HG03571 (cell line): ENCODE data around the gene IDH2.

Experiments used
- ATAC-seq: cut with Tn5 transposase; IDR thresholded peaks from one replicate; pipeline ENCODE4 v1.9.1; 2021; ENCODE audit not compliant: unreplicated experiment

Gene IDH2

DNA sequence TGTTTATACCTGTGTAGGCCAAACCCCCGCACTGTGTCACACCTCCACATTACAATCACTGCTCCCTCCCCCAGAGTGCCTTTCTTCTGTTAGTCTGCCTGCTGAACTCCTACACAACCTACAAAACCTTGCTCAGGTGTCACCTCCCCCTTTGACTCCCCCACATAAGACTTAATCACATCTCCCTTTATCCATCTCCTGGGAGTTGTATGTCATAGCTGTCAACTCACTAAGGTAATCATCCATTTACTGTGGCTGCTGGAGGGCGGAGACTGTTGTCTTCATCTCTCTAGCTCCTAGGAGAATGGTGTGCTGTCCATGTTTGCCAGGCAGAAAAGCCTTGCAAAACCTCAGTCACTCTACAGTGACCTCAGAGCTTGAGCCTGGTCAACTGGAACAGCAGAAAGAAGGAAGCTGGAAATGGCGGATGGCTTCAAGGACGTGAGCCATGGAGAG, 57.3 kb downstream of the IDH2 start:
- ATAC-seq, result no peak

DNA sequence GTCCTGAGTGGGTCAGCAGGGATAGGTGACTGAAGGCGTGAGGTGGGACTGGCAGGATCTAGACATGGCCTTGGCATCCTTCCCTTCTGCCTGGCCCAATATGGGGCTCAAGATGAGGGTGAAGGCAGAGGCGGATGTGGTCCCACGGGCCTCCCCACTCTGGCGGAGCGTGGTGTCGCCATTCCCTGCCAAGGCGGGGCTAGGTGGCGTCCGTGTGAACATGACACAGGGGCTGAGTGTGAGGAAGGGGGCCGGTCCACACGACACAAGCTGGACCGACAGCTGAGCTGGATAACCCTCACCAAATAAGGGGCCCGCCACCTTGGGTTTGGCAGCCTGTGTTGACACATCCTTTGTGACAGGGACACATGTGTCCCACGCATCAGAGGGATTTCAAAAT, 58.1 kb downstream of the IDH2 start:
- ATAC-seq, result no peak

DNA sequence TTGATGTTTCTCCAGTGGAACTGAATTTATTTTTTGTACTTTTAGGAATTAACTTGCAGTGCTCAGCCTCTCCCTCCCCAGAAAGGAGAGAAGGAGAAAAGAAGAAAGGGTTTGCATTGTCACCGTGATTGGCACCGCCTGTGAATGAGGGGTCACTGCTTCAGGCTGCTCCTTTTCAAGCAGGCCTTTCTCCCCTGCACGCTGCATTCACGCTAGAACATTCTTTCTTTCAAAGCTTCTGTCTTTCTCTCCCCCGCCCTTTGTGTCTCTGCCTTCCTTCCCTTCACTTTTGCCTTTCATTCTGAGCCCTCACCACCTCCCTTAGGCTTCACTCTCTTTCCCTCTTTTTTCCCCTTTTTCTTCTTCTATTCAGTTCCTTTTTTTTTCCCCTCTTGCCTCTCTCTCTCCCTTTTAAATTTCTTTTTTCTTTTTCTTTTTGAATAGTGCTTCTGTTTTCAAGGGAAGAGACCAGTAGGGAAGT, 58.7 kb downstream of the IDH2 start:
- no peak for ATAC-seq

- ATAC-seq, result no peak
These were observed 59.3 kb downstream of the IDH2 start for GRCh38 chr15:90042766-90043529.

DNA sequence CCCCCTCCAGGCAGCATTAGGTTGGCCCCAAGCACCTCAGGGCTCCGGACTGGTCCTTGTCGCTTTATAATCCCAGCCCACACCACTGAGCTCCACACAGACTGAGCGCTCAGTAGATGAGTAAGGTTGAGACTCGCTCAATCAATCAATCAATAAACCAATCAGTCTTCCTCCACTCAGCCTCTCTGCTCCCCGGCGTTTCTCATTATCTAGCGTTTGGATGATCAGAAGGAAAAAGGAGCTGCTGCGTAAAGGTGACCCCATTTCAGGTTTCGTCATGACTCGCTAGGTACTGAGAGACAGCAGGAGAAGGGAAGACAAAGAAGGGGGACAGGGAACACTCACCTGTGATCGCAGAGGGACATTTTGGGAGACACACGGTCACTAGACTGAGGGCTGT, 59.9 kb downstream of the IDH2 start:
- ATAC-seq, result no peak

DNA sequence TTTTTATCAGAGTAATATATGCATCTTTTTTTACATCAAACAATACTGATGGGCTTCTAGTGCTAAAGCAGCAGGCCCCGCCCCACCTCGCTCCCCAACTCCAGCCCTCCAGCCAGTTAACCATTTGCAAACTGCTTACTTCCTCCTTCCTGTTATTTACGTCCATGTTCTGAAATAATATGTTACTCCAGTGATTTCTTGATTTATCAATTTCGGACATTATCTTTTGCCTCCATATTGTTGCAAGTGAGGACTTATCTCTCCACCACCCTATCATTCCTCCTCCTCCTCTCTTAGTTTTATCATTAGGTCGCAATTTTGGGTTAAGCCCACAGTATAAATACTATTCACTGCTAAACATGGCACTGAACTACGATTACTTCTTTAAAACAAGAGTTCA, 61.6 kb downstream of the IDH2 start:
- no peak for ATAC-seq

GRCh38 chr15:90039996-90040395, 62.3 kb downstream of the IDH2 start:
- no peak for ATAC-seq

DNA sequence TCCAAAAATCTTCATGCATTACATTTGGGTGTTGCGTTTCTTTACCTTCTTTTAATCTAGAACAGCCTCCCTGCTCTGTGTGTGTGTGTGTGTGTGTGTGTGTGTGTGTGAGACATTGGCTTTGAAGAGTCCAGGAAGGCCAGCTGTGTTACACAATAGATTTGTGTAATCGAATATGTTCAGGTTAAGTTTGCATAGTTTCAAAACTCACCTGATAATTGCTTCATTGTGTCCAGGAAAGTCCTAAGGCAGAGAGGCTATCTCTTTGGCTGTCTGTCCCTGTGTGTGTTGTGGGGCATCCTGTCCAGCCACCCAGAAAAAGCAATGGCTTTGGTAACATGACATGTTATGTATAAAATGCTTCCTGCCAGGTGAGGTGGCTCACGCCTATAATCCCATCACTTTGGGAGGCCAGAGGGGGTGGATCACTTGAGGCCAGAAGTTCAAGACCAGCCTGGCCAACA, 63.6 kb downstream of the IDH2 start:
- no peak for ATAC-seq

DNA sequence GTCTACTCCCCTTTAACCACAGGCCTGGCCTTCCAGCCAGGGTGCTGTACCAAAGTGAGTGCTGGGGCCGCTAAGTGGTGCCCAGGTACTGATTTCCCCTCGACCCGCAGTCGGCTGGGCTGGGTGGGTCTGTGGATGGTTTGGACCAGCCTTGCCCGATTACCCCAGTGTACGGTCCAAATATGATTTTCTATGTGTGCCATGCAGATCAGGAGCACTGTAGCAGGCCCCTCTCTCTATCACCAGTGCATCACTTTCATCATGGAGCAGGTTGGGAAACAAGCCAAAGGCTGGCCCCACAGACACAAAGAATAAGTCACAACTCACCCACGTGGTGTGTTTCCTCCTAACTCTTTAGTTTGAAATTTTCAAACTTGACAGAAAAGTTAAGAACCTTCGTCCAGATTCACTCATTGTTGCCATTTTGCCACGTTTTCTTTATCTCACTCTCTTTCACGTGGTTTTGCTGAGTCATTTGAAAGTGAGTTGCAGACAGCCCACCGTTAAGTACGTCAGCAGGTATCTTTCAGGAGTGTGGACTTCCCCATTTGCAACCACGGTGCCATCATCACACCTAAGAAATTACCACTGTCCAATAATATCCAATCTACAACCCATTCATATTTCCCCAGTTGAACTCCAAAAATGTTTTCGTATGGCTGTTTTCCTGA, 64.2 kb downstream of the IDH2 start:
- ATAC-seq, result peak; percentile 49

DNA sequence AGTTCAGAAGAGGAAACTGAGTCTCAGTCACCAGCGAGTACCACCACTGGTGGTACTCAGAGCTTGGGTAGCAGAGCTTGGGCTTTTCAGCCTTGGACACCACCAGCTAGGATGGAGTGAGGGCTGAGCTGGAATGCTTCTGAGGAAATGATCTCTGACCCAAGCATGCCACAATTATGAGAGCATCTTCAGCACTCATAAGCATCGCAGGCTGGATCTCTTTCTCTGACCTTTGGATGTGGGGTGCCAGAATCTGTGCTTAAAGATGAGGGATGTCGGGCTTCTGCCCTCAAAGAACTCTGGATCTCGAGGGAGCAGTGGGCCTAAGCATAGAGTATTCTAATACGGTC, 64.8 kb downstream of the IDH2 start:
- no peak for ATAC-seq

GRCh38 chr15:90036806-90037510, 65.3 kb downstream of the IDH2 start:
- ATAC-seq, result no peak

DNA sequence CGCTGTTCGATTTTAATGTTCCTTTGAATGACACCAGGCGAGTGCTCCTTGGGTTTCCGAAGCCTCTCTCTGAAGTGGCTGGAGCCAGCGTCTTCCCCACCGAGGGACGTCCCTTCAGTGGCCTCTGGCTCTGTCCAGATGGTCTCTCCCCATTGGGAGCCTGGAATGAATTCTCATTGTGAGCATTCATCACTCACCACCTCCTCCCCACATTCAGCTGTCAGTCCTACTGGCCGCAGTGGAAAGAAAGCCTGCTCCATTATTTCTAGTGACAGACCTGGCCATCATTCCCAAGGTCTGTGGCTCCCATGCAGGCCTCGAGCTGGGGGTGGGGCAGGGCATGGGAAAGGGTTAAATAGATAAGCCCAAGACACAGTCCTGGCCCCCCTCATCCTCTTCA, 65.9 kb downstream of the IDH2 start:
- no peak for ATAC-seq

DNA sequence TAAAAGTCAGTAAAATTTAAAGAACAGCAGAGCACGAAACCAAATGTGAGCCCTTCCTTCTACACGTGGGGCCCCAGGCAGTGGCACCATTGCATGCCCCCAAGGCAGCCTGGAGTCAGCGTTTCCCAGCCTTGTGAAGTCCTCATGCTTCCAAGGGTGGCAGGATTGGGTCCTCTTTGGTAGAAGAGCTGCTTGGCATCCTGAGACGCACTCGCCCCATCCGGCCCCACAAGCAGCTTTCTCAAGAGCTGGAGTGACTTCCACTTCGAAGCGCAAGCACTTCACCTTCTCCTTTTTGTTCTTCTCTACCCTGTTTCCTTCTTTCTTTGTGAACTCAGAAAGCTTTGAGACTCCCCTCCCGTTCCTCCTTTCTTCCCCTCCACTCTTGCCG, 66.4 kb downstream of the IDH2 start:
- ATAC-seq, result no peak

GRCh38 chr15:90035095-90035839, 67.0 kb downstream of the IDH2 start:
- no peak for ATAC-seq

- no peak for ATAC-seq
These were observed 68.8 kb downstream of the IDH2 start for GRCh38 chr15:90033448-90033847.
